OCI-LY1 (cell line): ENCODE data around the gene DRC3.

Experiments
- H2AFZ ChIP-seq: fragments of 200-600 bp; sonication (generic), shearing (Covaris generic); 2 replicates; pipeline ENCODE4 v1.6.0; 2014; ENCODE audit warnings: antibody characterized with exemption, mild to moderate bottlenecking, low read length
- H3F3A ChIP-seq: fragments of 200-600 bp; sonication (generic), shearing (Covaris generic); 2 replicates; pipeline ENCODE4 v1.6.0; 2014; ENCODE audit warnings: mild to moderate bottlenecking, antibody characterized with exemption, low read length, moderate library complexity; ENCODE audit not compliant: insufficient read depth
- H3K27ac ChIP-seq: fragments of 200-600 bp; sonication (generic); 2 replicates; pipeline ENCODE4 v1.5.1; 2014; ENCODE audit warnings: low read length, mixed run types, mild to moderate bottlenecking, low read depth; ENCODE audit not compliant: poor library complexity, severe bottlenecking
- H3K27me3 ChIP-seq: fragments of 200-600 bp; sonication (generic); 2 replicates; pipeline ENCODE4 v1.6.0; 2014; ENCODE audit warnings: antibody characterized with exemption, mild to moderate bottlenecking, low read length, moderate library complexity; ENCODE audit not compliant: insufficient read depth
- H3K36me3 ChIP-seq: fragments of 200-600 bp; sonication (generic); 2 replicates; pipeline ENCODE4 v1.6.1; 2014; ENCODE audit warnings: mild to moderate bottlenecking, antibody characterized with exemption, low read length, moderate library complexity, mixed read lengths; ENCODE audit not compliant: insufficient read depth
- H3K4me1 ChIP-seq: fragments of 200-600 bp; sonication (generic); 2 replicates; pipeline ENCODE4 v1.5.1; 2014; ENCODE audit warnings: mild to moderate bottlenecking, low read length, moderate library complexity; ENCODE audit not compliant: insufficient read depth, severe bottlenecking
- H3K4me2 ChIP-seq: fragments of 200-600 bp; sonication (generic), shearing (Covaris generic); 2 replicates; pipeline ENCODE4 v1.6.1; 2014; ENCODE audit warnings: low read length
- H3K4me3 ChIP-seq: fragments of 200-600 bp; sonication (generic); 2 replicates; pipeline ENCODE4 v1.5.1; 2014; ENCODE audit warnings: low read length, low read depth, mild to moderate bottlenecking, mixed read lengths; ENCODE audit not compliant: poor library complexity, severe bottlenecking
- H3K79me2 ChIP-seq: fragments of 200-600 bp; shearing (Covaris generic); 2 replicates; pipeline ENCODE4 v1.6.1; 2016; ENCODE audit warnings: mixed run types, low read length, mixed read lengths; ENCODE audit not compliant: insufficient read depth
- H3K9ac ChIP-seq: fragments of 200-600 bp; sonication (generic), shearing (Covaris generic); 2 replicates; pipeline ENCODE4 v1.6.1; 2014; ENCODE audit warnings: mild to moderate bottlenecking, low read length, mixed read lengths
- H3K9me2 ChIP-seq: fragments of 200-600 bp; sonication (generic), shearing (Covaris generic); 2 replicates; pipeline ENCODE4 v1.6.1; 2014; ENCODE audit warnings: low read depth, mild to moderate bottlenecking, low read length, mixed read lengths
- H3K9me3 ChIP-seq: fragments of 200-600 bp; shearing (Covaris generic); 2 replicates; pipeline ENCODE4 v1.6.1; 2014; ENCODE audit warnings: low read length, mixed read lengths
- H4K20me1 ChIP-seq: fragments of 200-600 bp; sonication (generic), shearing (Covaris generic); 2 replicates; pipeline ENCODE4 v1.6.0; 2016; ENCODE audit warnings: mild to moderate bottlenecking, low read length; ENCODE audit not compliant: insufficient read depth
- CTCF ChIP-seq: fragments of 200-600 bp; sonication (generic), shearing (Covaris generic); IDR thresholded peaks from 2 replicates; pipeline ENCODE4 v1.5.1; 2017; ENCODE audit warnings: mild to moderate bottlenecking, antibody characterized with exemption, low read length, moderate library complexity, mixed read lengths
- EZH2 ChIP-seq: fragments of 200-600 bp; sonication (generic), shearing (Covaris generic); IDR thresholded peaks from 2 replicates; pipeline ENCODE4 v1.8.0; 2017; ENCODE audit warnings: borderline replicate concordance, mixed run types, mild to moderate bottlenecking, antibody characterized with exemption, low read length, moderate library complexity, mixed read lengths

Gene DRC3

GRCh38 chr17:17999364-18000029 lies 26.8 kb downstream of the DRC3 start:
- Histone ChIP-seq H3K4me3 (no peak overlapping the region), H3K9ac (no peak overlapping the region), H3K79me2 (no peaks in the 10 kb centered on the region), H3K9me2 (no peaks in the 10 kb centered on the region), H3K36me3 (no peaks in the 10 kb centered on the region), H3K27me3 (no peaks in the 10 kb centered on the region), H3F3A (no peaks in the 10 kb centered on the region), H4K20me1 (no peaks in the 10 kb centered on the region), H2AFZ (no peak overlapping the region), H3K9me3 (no peaks in the 10 kb centered on the region), H3K4me2 (no peak overlapping the region), H3K27ac (no peak overlapping the region), H3K4me1 (no peaks in the 10 kb centered on the region)
- TF ChIP-seq CTCF (no peak), EZH2 (no peak)

GRCh38 chr17:18000030-18000408 lies 27.4 kb downstream of the DRC3 start:
- H3K27me3 ChIP-seq, result no peaks in the 10 kb centered on the region
- no peak overlapping the region for H3K4me3 ChIP-seq
- no peaks in the 10 kb centered on the region for H4K20me1 ChIP-seq
- no peaks in the 10 kb centered on the region for H3K9me2 ChIP-seq
- no peaks in the 10 kb centered on the region for H3K4me1 ChIP-seq
- no peak overlapping the region for H2AFZ ChIP-seq
- H3K27ac ChIP-seq, result no peak overlapping the region
- no peaks in the 10 kb centered on the region for H3F3A ChIP-seq
- no peaks in the 10 kb centered on the region for H3K9me3 ChIP-seq
- H3K36me3 ChIP-seq, result no peaks in the 10 kb centered on the region
- TF ChIP-seq CTCF (no peak), EZH2 (no peak)
- H3K4me2 ChIP-seq, result no peak overlapping the region
- no peak overlapping the region for H3K9ac ChIP-seq
- H3K79me2 ChIP-seq, result no peaks in the 10 kb centered on the region

GRCh38 chr17:18002171-18002570 lies 29.5 kb downstream of the DRC3 start:
- H4K20me1 ChIP-seq, result no peaks in the 10 kb centered on the region
- no peak overlapping the region for H3K9ac ChIP-seq
- H3K27me3 ChIP-seq, result no peaks in the 10 kb centered on the region
- H2AFZ ChIP-seq, result no peak overlapping the region
- no peaks in the 10 kb centered on the region for H3K4me1 ChIP-seq
- H3K36me3 ChIP-seq, result 0 out of 2 replicates have a peak, but pooled peaks cover 9% of the 10 kb centered on the region
- H3F3A ChIP-seq, result no peaks in the 10 kb centered on the region
- H3K9me2 ChIP-seq, result no peaks in the 10 kb centered on the region
- H3K27ac ChIP-seq, result no peak overlapping the region
- no peak overlapping the region for H3K4me3 ChIP-seq
- no peaks in the 10 kb centered on the region for H3K79me2 ChIP-seq
- H3K9me3 ChIP-seq, result no peaks in the 10 kb centered on the region
- H3K4me2 ChIP-seq, result no peak overlapping the region
- TF ChIP-seq CTCF (no peak), EZH2 (no peak)
